ENCODE measurements around the gene MACROH2A1. TPM values are rescaled to one million over a fixed set of nuclear protein-coding genes. Genes with fewer than 3 reads are reported as not detected.
A peak's percentile ranks its signal among the peaks of the same experiment; 100 is the strongest.

Gene MACROH2A1
- total RNA-seq, 1 experiment from 2014 or later, result 236 TPM

GRCh38 chr5:135337064-135337463, 62.0 kb downstream of the MACROH2A1 start:
- Mint-ChIP-seq H3K4me1 (ENCODE audit: low read depth, unreplicated experiment) (no peaks in the 10 kb centered on the region), H3K27me3 (ENCODE audit: insufficient read depth, unreplicated experiment) (no peaks in the 10 kb centered on the region), H3K36me3 (ENCODE audit: insufficient read depth, unreplicated experiment) (peaks cover 66% of the 10 kb centered on the region), H3K9me3 (ENCODE audit: unreplicated experiment) (no peaks in the 10 kb centered on the region), H3K27ac (ENCODE audit: unreplicated experiment) (no peak overlapping the region), H3K4me3 (ENCODE audit: unreplicated experiment) (no peak overlapping the region)
- BruUV-seq (replicated peaks), result no TSS peak
- Histone ChIP-seq H3K9me3 (no peaks in the 10 kb centered on the region), H3K4me1 (peaks cover 20% of the 10 kb centered on the region), H3K4me3 (ENCODE audit: low read depth, low read length) (no peak overlapping the region), H3K36me3 (ENCODE audit: control insufficient read depth, insufficient read depth, low read length) (peaks cover 10% of the 10 kb centered on the region), H3K27me3 (replicated peaks; ENCODE audit: control insufficient read depth, insufficient read depth, low read length) (no peaks in the 10 kb centered on the region)
- ChIA-PET POLR2A (no interaction called here), CTCF (no interaction called here)
- intact Hi-C loops (cut with micrococcal nuclease; ENCODE audit: unreplicated experiment), result no loop called here
- DNase-seq, result no peak
- TF ChIP-seq CTCF (IDR thresholded peaks at IDR 0.05; ENCODE audit: insufficient read depth in 1 of 2, low read depth in 1 of 2, low read length in 1 of 2, severe bottlenecking in 1 of 2, unreplicated experiment in 1 of 2), result no peak

GRCh38 chr5:135335031-135335828, 63.8 kb downstream of the MACROH2A1 start:
- Histone ChIP-seq H3K36me3 (ENCODE audit: control insufficient read depth, insufficient read depth, low read length) (peaks cover 11% of the 10 kb centered on the region), H3K4me3 (ENCODE audit: low read depth, low read length) (no peak overlapping the region), H3K27me3 (replicated peaks; ENCODE audit: control insufficient read depth, insufficient read depth, low read length) (no peaks in the 10 kb centered on the region), H3K9me3 (no peaks in the 10 kb centered on the region), H3K4me1 (peaks cover 13% of the 10 kb centered on the region)
- Mint-ChIP-seq H3K36me3 (ENCODE audit: insufficient read depth, unreplicated experiment) (peaks cover 61% of the 10 kb centered on the region), H3K9me3 (ENCODE audit: unreplicated experiment) (no peaks in the 10 kb centered on the region), H3K4me3 (ENCODE audit: unreplicated experiment) (no peak overlapping the region), H3K4me1 (ENCODE audit: low read depth, unreplicated experiment) (peaks cover 10% of the 10 kb centered on the region), H3K27ac (ENCODE audit: unreplicated experiment) (peak overlapping the region; percentile 38), H3K27me3 (ENCODE audit: insufficient read depth, unreplicated experiment) (no peaks in the 10 kb centered on the region)
- BruUV-seq (replicated peaks), result no TSS peak
- intact Hi-C loops (cut with micrococcal nuclease; ENCODE audit: unreplicated experiment), result no loop called here
- ChIA-PET CTCF (no interaction called here), POLR2A (no interaction called here)
- no peak for DNase-seq
- no peak for TF ChIP-seq CTCF (IDR thresholded peaks at IDR 0.05; ENCODE audit: insufficient read depth in 1 of 2, low read depth in 1 of 2, low read length in 1 of 2, severe bottlenecking in 1 of 2, unreplicated experiment in 1 of 2)

- ChIA-PET CTCF (no interaction called here), POLR2A (no interaction called here)
- Histone ChIP-seq H3K36me3 (ENCODE audit: control insufficient read depth, insufficient read depth, low read length) (peaks cover 8% of the 10 kb centered on the region), H3K27me3 (replicated peaks; ENCODE audit: control insufficient read depth, insufficient read depth, low read length) (no peaks in the 10 kb centered on the region), H3K4me1 (peaks cover 23% of the 10 kb centered on the region), H3K9me3 (no peaks in the 10 kb centered on the region), H3K4me3 (ENCODE audit: low read depth, low read length) (no peak overlapping the region)
- Mint-ChIP-seq H3K9me3 (ENCODE audit: unreplicated experiment) (no peaks in the 10 kb centered on the region), H3K27me3 (ENCODE audit: insufficient read depth, unreplicated experiment) (no peaks in the 10 kb centered on the region), H3K4me1 (ENCODE audit: low read depth, unreplicated experiment) (peaks cover 22% of the 10 kb centered on the region), H3K27ac (ENCODE audit: unreplicated experiment) (no peak overlapping the region), H3K4me3 (ENCODE audit: unreplicated experiment) (no peak overlapping the region), H3K36me3 (ENCODE audit: insufficient read depth, unreplicated experiment) (peaks cover 64% of the 10 kb centered on the region)
- no peak for DNase-seq
- BruUV-seq (replicated peaks), result no TSS peak
- intact Hi-C loops (cut with micrococcal nuclease; ENCODE audit: unreplicated experiment), result loop anchor here (2.0 to 5.0 kb wide), 4 partner anchors 71 to 417 kb away; partner anchors contain the start of gene PITX1
- TF ChIP-seq CTCF (IDR thresholded peaks at IDR 0.05; ENCODE audit: insufficient read depth in 1 of 2, low read depth in 1 of 2, low read length in 1 of 2, severe bottlenecking in 1 of 2, unreplicated experiment in 1 of 2), result no peak
These were observed 65.1 kb downstream of the MACROH2A1 start for GRCh38 chr5:135333732-135334515.

Data from Caco-2 (cell line).